Endothelial cell of umbilical vein (primary cell): ENCODE measurements around the gene TTC22.
A peak's percentile ranks its signal among the peaks of the same experiment; 100 is the strongest.

Experiments used
- CTCF ChIP-seq, 2 donors: IDR thresholded peaks; 1 replicate in 1 of 2; 2 replicates in 1 of 2; pipeline ENCODE4 v1.5.1; 2011; ENCODE audit warnings: low read length in 2 of 2, mild to moderate bottlenecking in 2 of 2, moderate library complexity in 2 of 2, control low read depth in 1 of 2, inconsistent platforms in 1 of 2, low read depth in 1 of 2; ENCODE audit not compliant: insufficient read depth in 1 of 2; ENCODE audit errors: extremely low read depth in 1 of 2
- EZH2 ChIP-seq: IDR thresholded peaks from 2 replicates; pipeline ENCODE4 v1.6.1; 2012; ENCODE audit warnings: borderline replicate concordance, low read depth, mild to moderate bottlenecking, moderate library complexity, low read length, inconsistent platforms; ENCODE audit not compliant: severe bottlenecking
- FOS ChIP-seq: IDR thresholded peaks from 2 replicates; pipeline ENCODE4 v1.6.1; 2011; ENCODE audit warnings: mild to moderate bottlenecking, low read length, moderate library complexity, borderline replicate concordance; ENCODE audit not compliant: insufficient read depth
- MAX ChIP-seq: IDR thresholded peaks from 2 replicates; pipeline ENCODE4 v1.6.1; 2011; ENCODE audit not compliant: insufficient read depth, insufficient read length
- POLR2A ChIP-seq: IDR thresholded peaks from 2 replicates; pipeline ENCODE4 v1.6.1; 2012; ENCODE audit warnings: low read depth, mild to moderate bottlenecking, control low read depth, low read length
- POLR2AphosphoS5 ChIP-seq: IDR thresholded peaks from 2 replicates; pipeline ENCODE4 v1.6.1; 2012; ENCODE audit warnings: low read depth, mild to moderate bottlenecking, control low read depth, low read length, moderate library complexity; ENCODE audit not compliant: insufficient read depth

GRCh38 chr1:54764133-54764921 lies 36.8 kb downstream of the TTC22 start, which contains the start of gene PARS2:
- TF ChIP-seq CTCF (IDR thresholded peaks at IDR 0.05; ENCODE audit: extremely low read depth in 1 of 2, insufficient read depth in 1 of 2, low read depth in 1 of 2, low read length in 2 of 2) = no peak
- peak; percentile 72 for TF ChIP-seq POLR2A
- no peak for TF ChIP-seq MAX
- no peak for TF ChIP-seq FOS
- peak; percentile 83 for TF ChIP-seq POLR2AphosphoS5
- TF ChIP-seq EZH2 = no peak
